Stomach (tissue), 9 donors: ENCODE results near the gene ABCA1. TPM values are rescaled to one million over a fixed set of nuclear protein-coding genes. Genes with fewer than 3 reads are reported as not detected.

Experiments
- DNase-seq, 2 donors: peaks; one replicate each; pipeline versions ENCODE4 v3.0.0 to v3.0.0-alpha.2; 2013 to 2019
- H3K27ac ChIP-seq, 5 donors: fragments of 200-600 bp in 4 of 5; sonication (generic) in 4 of 5; one replicate each; pipeline ENCODE4 v1.5.1; 2013 to 2019; ENCODE audit warnings: mild to moderate bottlenecking in 1 of 5, moderate library complexity in 1 of 5
- H3K27me3 ChIP-seq, 3 donors: fragments of 200-600 bp; sonication (generic); one replicate each; pipeline ENCODE4 v1.5.1; 2017 to 2019; ENCODE audit warnings: mixed run types in 1 of 3
- H3K36me3 ChIP-seq, 4 donors: fragments of 200-600 bp; sonication (generic); 1 replicate in 3 of 4; 2 replicates in 1 of 4; pipeline ENCODE4 v1.5.1; 2016 to 2019
- H3K4me1 ChIP-seq, 4 donors: fragments of 200-600 bp; sonication (generic); one replicate each; pipeline ENCODE4 v1.5.1; 2016 to 2019
- H3K4me3 ChIP-seq, 4 donors: fragments of 200-600 bp; sonication (generic) in 3 of 4; one replicate each; pipeline ENCODE4 v1.5.1; 2016 to 2019; ENCODE audit warnings: mild to moderate bottlenecking in 1 of 4
- H3K9me3 ChIP-seq, 4 donors: fragments of 200-600 bp; sonication (generic); one replicate each; pipeline ENCODE4 v1.5.1; 2016 to 2019
- EP300 ChIP-seq: sonication (generic); formaldehyde crosslinking; IDR thresholded peaks from one replicate; pipeline ENCODE4 v1.6.1; 2017; ENCODE audit warnings: antibody characterized with exemption
- POLR2A ChIP-seq, 4 donors: fragments of 450-650 bp; IDR thresholded peaks; one replicate each; pipeline ENCODE4 v1.6.1; 2016; ENCODE audit warnings: antibody characterized with exemption in 4 of 4, control low read depth in 2 of 4, mild to moderate bottlenecking in 1 of 4, moderate library complexity in 1 of 4
- POLR2AphosphoS5 ChIP-seq, 3 donors: sonication (generic); formaldehyde crosslinking; IDR thresholded peaks; one replicate each; pipeline ENCODE4 v1.6.1; 2016; ENCODE audit warnings: antibody characterized with exemption in 3 of 3
- WGBS, 5 donors: extraction: QIAGEN DNeasy Blood & Tissue Kit in 3 of 5; methylation state at CpG; one replicate each; pipeline versions ENCODE4 v1.1.5 to v1.1.7; 2013 to 2018; 5-methylcytosine and 5-hydroxymethylcytosine counted together
- intact Hi-C: fragments of 100-400 bp; cut with DNase I; formaldehyde crosslinking; loops from one replicate; pipeline ENCODE4 v1.15.1; 2023; ENCODE audit warnings: low total_unique reads
- polyA plus RNA-seq, 3 donors: library from polyadenylated mRNA; stranded (reverse); fragments of 200-250 nt; gene quantifications; one replicate each; pipeline ENCODE4 v1.2.3, GENCODE V29; 2013
- total RNA-seq, 5 donors: library from RNA; depleted of rRNA; stranded (reverse); fragments of >200 nt; gene quantifications; one replicate each; pipeline versions ENCODE4 v1.1.0 to v1.2.3, GENCODE V29; 2014 to 2016
- TF ChIP-seq, protein P1 (sequence below), 7 experiments: fragments of 450-650 bp in 4 of 7; fragments of 200-600 bp in 3 of 7; sonication (generic) in 3 of 7; IDR thresholded peaks; one replicate each; pipeline ENCODE4 v1.5.1; 2016 to 2019; ENCODE audit warnings: antibody characterized with exemption in 7 of 7, control low read depth in 2 of 7, mild to moderate bottlenecking in 1 of 7
- donor health status: healthy with polysubstance abuse.
- donor health status: Bipolar disorder and iron deficiency.
- donor health status: healthy.

Gene ABCA1
- total and polyA plus RNA-seq, 8 donors: 1.9 to 75.3 (median 18.4) TPM

DNA sequence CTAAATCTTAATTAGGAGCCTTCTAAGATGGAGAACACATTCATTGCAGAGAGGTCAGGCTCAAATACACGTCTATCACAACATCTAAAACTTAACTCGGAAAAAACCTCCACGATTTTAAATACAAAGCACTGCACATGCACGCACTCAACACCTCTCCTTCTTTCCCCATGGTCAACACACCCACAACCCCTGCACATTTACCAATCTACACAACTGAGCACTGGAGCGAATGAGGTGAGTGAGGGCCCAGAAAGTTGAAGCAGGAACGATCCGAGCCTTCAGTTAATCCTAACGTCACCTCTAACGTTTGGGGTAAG lies 180.8 kb downstream of the ABCA1 start:
- Histone ChIP-seq H3K4me3 (peak overlapping the region; percentile 65 to 90 (median 74)), H3K36me3 (peaks cover 0 to 12% (median 8%) of the 10 kb centered on the region in 4 donors), H3K9me3 (no peaks in the 10 kb centered on the region), H3K4me1 (peaks cover 4 to 20% (median 13%) of the 10 kb centered on the region in 4 donors), H3K27ac (peak overlapping the region; percentile 91 to 96 (median 95)), H3K27me3 (no peaks in the 10 kb centered on the region)
- WGBS, 5 donors: 0 to 2% (median 0%) methylated on average over 9 of the region's 9 CpGs
- TF ChIP-seq, protein P1, sequence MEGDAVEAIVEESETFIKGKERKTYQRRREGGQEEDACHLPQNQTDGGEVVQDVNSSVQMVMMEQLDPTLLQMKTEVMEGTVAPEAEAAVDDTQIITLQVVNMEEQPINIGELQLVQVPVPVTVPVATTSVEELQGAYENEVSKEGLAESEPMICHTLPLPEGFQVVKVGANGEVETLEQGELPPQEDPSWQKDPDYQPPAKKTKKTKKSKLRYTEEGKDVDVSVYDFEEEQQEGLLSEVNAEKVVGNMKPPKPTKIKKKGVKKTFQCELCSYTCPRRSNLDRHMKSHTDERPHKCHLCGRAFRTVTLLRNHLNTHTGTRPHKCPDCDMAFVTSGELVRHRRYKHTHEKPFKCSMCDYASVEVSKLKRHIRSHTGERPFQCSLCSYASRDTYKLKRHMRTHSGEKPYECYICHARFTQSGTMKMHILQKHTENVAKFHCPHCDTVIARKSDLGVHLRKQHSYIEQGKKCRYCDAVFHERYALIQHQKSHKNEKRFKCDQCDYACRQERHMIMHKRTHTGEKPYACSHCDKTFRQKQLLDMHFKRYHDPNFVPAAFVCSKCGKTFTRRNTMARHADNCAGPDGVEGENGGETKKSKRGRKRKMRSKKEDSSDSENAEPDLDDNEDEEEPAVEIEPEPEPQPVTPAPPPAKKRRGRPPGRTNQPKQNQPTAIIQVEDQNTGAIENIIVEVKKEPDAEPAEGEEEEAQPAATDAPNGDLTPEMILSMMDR (IDR thresholded peaks at IDR 0.05): no peak
- TF ChIP-seq POLR2AphosphoS5 (IDR thresholded peaks at IDR 0.05) (no peak), EP300 (no peak), POLR2A (IDR thresholded peaks at IDR 0.05) (no peak)
- intact Hi-C loops: no loop called here
- DNase-seq: no peak

DNA sequence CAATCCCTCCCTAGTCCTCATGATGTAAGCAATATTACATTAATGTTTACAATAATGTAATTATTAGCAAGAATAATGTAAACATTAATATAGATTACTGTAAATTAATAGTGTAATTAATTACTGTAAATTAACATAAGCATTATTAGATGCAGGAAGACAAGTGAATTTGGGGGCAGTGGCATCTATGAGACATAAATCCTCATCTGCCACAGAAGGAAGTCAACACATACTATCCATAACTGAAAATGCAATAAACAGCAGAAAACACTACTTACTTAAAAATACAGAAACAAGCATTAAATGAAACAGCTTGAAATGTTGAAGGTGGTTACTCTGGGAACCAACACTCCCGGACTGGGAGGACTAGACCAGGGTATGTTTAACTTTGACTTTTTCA lies 181.2 kb downstream of the ABCA1 start:
- 0 to 14% (median 8%) methylated on average over 1 of the region's 1 CpG for WGBS, 5 donors
- intact Hi-C loops: no loop called here
- H3K4me3 ChIP-seq: peak overlapping the region; percentile 65 to 90 (median 74)

DNA sequence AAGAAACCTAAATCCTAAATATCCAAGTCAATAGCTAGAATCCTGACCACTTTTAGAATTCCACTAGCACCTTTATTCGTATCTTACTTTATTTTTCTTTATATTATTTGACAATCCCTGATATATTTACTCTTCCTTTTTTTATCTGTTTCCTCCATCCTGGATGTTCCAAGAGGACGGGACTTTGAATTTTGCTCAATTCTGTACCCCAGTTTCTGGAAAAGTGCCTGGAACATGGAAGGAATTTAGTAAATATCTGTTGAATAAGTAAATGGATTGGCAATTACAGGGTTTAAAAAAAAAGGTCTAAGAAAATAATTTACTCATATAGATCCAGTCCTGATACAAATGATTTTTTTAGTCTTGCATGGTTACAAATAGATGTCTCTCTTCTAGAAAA lies 181.7 kb downstream of the ABCA1 start:
- H3K4me1 ChIP-seq: peaks cover 4 to 20% (median 13%) of the 10 kb centered on the region in 4 donors
- peaks cover 0 to 4% (median 0%) of the 10 kb centered on the region in 4 donors for H3K36me3 ChIP-seq
- intact Hi-C loops: no loop called here
- no peak overlapping the region for H3K27ac ChIP-seq
- H3K27me3 ChIP-seq: no peaks in the 10 kb centered on the region
- TF ChIP-seq POLR2AphosphoS5 (IDR thresholded peaks at IDR 0.05): no peak
- DNase-seq: no peak
- H3K4me3 ChIP-seq: no peak overlapping the region
- 39 to 69% (median 53%) methylated on average over 2 of the region's 2 CpGs for WGBS, 5 donors
- H3K9me3 ChIP-seq: no peaks in the 10 kb centered on the region

More for the DNA sequence above, 181.2 kb downstream of the ABCA1 start:
- no peak for TF ChIP-seq EP300
- TF ChIP-seq, protein P1 (IDR thresholded peaks at IDR 0.05): no peak
- no peak for TF ChIP-seq POLR2A (IDR thresholded peaks at IDR 0.05)
- no peak for TF ChIP-seq POLR2AphosphoS5 (IDR thresholded peaks at IDR 0.05)
- H3K9me3 ChIP-seq: no peaks in the 10 kb centered on the region
- H3K4me1 ChIP-seq: peaks cover 4 to 20% (median 13%) of the 10 kb centered on the region in 4 donors
- no peaks in the 10 kb centered on the region for H3K27me3 ChIP-seq
- H3K27ac ChIP-seq: peak overlapping the region in 4 of 5 donors; percentile 91 to 96 (median 94)
- DNase-seq: no peak
- peaks cover 0 to 9% (median 4%) of the 10 kb centered on the region in 4 donors for H3K36me3 ChIP-seq

DNA sequence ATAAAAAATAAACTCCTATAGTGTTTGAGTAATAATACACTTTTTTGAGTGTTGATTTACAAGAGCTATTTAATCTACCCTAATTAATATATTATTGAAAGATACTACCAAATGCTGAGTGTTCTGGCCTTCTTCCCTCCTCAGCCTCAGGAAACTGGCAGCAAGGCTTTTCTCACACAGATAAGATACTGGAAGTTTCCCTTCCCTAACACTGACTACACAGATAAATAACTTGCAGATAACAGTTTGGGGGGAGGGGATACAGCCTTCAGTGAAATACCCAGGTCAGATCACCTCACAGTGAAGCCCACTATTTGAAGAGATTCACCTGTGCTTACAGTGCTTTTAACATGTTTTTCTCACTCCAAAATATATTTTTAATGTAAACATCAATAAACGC lies 182.1 kb downstream of the ABCA1 start:
- intact Hi-C loops: no loop called here
- Histone ChIP-seq H3K36me3 (peaks cover 0 to under 1% (median 0%) of the 10 kb centered on the region in 4 donors), H3K27me3 (no peaks in the 10 kb centered on the region), H3K27ac (no peak overlapping the region), H3K4me1 (peaks cover 4 to 20% (median 13%) of the 10 kb centered on the region in 4 donors), H3K9me3 (no peaks in the 10 kb centered on the region), H3K4me3 (no peak overlapping the region)
- no peak for TF ChIP-seq EP300
- TF ChIP-seq, protein P1 (IDR thresholded peaks at IDR 0.05): no peak
- TF ChIP-seq POLR2A (IDR thresholded peaks at IDR 0.05): no peak
- no peak for TF ChIP-seq POLR2AphosphoS5 (IDR thresholded peaks at IDR 0.05)
- 37 to 58% (median 49%) methylated on average over 1 of the region's 1 CpG for WGBS, 5 donors
- DNase-seq: no peak

DNA sequence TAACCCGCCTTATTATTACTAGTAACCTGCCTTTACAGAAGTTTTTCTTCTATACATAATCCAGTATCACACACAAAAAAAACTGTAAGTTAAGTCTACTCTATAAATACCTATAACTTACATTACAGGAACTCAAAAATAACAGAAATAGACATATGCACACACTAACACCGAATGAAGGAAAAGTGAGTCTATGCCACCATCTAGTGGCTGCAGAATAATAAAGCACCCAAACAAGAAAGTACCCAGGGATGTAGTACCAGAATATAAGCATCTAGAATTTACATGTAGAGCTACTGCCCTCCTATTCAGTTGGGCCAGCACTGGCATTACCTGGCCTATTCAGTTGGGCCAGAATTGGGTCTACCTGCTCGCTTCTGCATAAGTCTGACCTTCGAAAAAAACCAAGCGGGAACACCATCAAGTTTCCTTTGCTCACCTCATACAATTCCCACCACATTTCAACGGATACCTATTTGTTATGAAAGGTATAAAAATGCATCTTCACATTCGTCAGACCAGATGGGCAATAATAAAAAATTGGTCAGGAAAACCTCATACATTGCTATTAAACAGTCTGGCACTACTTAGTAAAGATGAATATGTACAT lies 184.5 kb downstream of the ABCA1 start:
- WGBS, 5 donors: 27 to 34% (median 30%) methylated on average over 7 of the region's 7 CpGs
- Histone ChIP-seq H3K27me3 (no peaks in the 10 kb centered on the region), H3K4me1 (peaks cover 0 to 9% (median 4%) of the 10 kb centered on the region in 4 donors), H3K4me3 (no peak overlapping the region), H3K27ac (no peak overlapping the region), H3K36me3 (no peaks in the 10 kb centered on the region), H3K9me3 (no peaks in the 10 kb centered on the region)
- TF ChIP-seq POLR2A (IDR thresholded peaks at IDR 0.05): no peak
- no peak for TF ChIP-seq EP300
- TF ChIP-seq, protein P1 (IDR thresholded peaks at IDR 0.05): peak in 5 of 7 experiments; percentile 37 to 69 (median 51)
- DNase-seq: peak in 1 of 2 donors; percentile 89
- intact Hi-C loops: no loop called here
